BJ (cell line): Measurements from ENCODE around the gene MESP2. TPM values are rescaled to one million over a fixed set of nuclear protein-coding genes. Genes with fewer than 3 reads are reported as not detected.

ENCODE experiments used
- CTCF ChIA-PET: fragments of 350-600 bp; formaldehyde crosslinking; extraction: SDS; loops from one replicate; lab custom pipeline; 2021; ENCODE audit warnings: antibody characterized with exemption, inconsistent platforms; lab: Yijun Ruan, JAX
- POLR2A ChIA-PET: fragments of 300-600 bp; sonication (Branson Sonifier 250); formaldehyde crosslinking; extraction: SDS; loops from one replicate; lab custom pipeline; 2021; ENCODE audit warnings: antibody characterized with exemption; lab: Charles Lee
- DNase-seq: peaks from one replicate; pipeline ENCODE4 v3.0.0-alpha.2; 2011; ENCODE audit warnings: low read depth
- H3K27me3 ChIP-seq: 2 replicates; pipeline ENCODE4 v1.6.0; 2011; ENCODE audit warnings: low read length; ENCODE audit not compliant: control insufficient read depth, insufficient read depth
- H3K36me3 ChIP-seq: 2 replicates; pipeline ENCODE4 v1.5.1; 2011; ENCODE audit warnings: low read length; ENCODE audit not compliant: control insufficient read depth, insufficient read depth
- H3K4me3 ChIP-seq: 2 replicates; pipeline ENCODE4 v1.5.1; 2011; ENCODE audit warnings: low read depth, mild to moderate bottlenecking, control low read depth, low read length
- polyA plus RNA-seq: library from polyadenylated mRNA; depleted of rRNA; stranded (reverse); fragments of >200 nt; gene quantifications from 2 replicates; pipeline ENCODE4 v1.2.3, GENCODE V29; 2011
- TF ChIP-seq, protein P1 (sequence below): IDR thresholded peaks from 2 replicates; pipeline ENCODE4 v1.5.1; 2011; ENCODE audit warnings: low read depth, mild to moderate bottlenecking, control low read depth, inconsistent platforms, low read length, moderate library complexity; ENCODE audit not compliant: insufficient read depth

MESP2 gene
- polyA plus RNA-seq, 1 experiment = 0.39 TPM

DNA sequence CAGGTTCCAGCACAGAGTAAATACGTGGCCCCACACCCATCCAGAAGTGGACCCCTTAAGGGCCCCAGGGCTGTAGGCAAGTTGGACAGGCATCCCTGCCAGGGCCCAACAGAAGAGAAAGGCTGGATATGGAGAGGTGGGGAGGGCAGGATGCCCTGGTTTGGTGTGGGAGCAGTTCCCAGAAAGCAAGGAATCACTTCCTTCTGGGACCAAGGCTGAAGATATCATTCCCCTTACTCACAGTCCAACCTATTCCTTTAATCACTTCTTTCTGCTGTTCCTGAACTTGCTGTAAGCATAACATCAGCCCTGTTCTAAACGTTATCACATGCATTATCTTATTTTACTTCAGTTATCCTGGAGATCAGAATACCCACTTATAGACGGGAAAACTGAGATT lies 6.1 kb upstream of the MESP2 start:
- no peaks in the 10 kb centered on the region for H3K27me3 ChIP-seq
- no peaks in the 10 kb centered on the region for H3K36me3 ChIP-seq
- no peak overlapping the region for H3K4me3 ChIP-seq
- ChIA-PET POLR2A (no interaction called here), CTCF (interaction anchor here (1.4 to 8.6 kb wide), 3 partner anchors 10 to 119 kb away, joined by 6 to 50 read pairs (median 19); no protein-coding TSS in a partner anchor)
- TF ChIP-seq, protein P1, sequence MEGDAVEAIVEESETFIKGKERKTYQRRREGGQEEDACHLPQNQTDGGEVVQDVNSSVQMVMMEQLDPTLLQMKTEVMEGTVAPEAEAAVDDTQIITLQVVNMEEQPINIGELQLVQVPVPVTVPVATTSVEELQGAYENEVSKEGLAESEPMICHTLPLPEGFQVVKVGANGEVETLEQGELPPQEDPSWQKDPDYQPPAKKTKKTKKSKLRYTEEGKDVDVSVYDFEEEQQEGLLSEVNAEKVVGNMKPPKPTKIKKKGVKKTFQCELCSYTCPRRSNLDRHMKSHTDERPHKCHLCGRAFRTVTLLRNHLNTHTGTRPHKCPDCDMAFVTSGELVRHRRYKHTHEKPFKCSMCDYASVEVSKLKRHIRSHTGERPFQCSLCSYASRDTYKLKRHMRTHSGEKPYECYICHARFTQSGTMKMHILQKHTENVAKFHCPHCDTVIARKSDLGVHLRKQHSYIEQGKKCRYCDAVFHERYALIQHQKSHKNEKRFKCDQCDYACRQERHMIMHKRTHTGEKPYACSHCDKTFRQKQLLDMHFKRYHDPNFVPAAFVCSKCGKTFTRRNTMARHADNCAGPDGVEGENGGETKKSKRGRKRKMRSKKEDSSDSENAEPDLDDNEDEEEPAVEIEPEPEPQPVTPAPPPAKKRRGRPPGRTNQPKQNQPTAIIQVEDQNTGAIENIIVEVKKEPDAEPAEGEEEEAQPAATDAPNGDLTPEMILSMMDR = no peak
- no peak for DNase-seq

DNA sequence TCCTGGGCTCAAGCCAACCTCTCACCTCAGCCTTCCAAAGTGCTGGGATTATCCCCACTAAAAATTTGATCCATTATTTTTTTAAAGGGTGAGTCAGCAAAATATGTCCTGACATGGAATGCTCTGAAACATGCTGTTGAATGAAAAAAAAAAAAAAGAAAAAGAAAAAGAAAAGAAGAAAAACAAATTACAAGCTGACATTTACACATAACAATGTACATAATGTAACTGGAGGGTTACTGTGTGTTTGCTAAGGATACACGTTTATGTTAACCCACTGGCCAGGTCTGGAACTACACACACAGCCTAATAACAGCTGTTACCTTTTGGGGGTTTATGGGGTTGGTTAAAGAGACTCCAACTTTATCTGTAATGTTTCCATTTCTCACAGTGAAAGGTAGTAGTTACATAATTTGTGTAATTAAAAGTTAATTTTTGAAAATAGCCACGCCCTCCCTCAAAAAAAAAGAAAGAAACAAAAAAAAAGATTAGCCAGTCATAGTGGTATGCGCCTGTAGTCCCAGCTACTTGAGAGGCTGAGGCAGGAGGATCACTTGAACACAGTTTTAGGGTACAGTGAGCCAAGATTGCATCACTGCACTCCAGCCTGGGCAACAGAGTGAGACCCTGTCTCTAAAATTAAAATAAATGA lies 3.1 kb upstream of the MESP2 start:
- TF ChIP-seq, protein P1 = peak; percentile 33; the same call in 1 of the 2 replicates
- H3K27me3 ChIP-seq = no peaks in the 10 kb centered on the region
- ChIA-PET CTCF (interaction anchor here (0.9 to 8.6 kb wide), 7 partner anchors 9 to 121 kb away, joined by 3 to 50 read pairs (median 4); partner anchors contain the start of gene AP3S2), POLR2A (interaction anchor here (0.7 kb wide), 1 partner anchor 52 kb away, joined by 4 read pairs; no protein-coding TSS in a partner anchor)
- H3K4me3 ChIP-seq = no peak overlapping the region
- DNase-seq = no peak
- no peaks in the 10 kb centered on the region for H3K36me3 ChIP-seq

DNA sequence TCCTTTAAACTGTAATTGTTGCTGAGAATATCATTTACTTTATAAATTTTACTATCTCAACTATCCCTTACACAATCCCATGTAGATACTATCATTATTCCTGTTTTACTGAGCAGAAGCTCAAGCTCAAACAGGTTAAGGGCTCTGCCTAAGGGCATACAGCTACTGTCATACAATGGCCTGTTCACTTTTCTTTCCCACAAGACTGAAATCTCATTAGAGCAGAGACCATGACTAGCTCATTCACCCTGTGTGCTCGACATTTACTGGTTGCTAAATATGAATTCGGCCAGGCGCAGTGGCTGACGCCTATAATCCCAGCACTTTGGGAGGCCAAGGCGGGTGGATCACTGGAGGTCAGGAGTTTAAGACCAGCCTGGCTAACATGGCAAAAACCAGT lies 1.6 kb upstream of the MESP2 start:
- Histone ChIP-seq H3K27me3 (no peaks in the 10 kb centered on the region), H3K36me3 (no peaks in the 10 kb centered on the region), H3K4me3 (no peak overlapping the region)
- DNase-seq = no peak
- POLR2A ChIA-PET = no interaction called here
- CTCF ChIA-PET = interaction anchor here (0.7 to 8.6 kb wide), 3 partner anchors 9 to 103 kb away, joined by 6 to 50 read pairs (median 9); no protein-coding TSS in a partner anchor
- TF ChIP-seq, protein P1 = no peak

DNA sequence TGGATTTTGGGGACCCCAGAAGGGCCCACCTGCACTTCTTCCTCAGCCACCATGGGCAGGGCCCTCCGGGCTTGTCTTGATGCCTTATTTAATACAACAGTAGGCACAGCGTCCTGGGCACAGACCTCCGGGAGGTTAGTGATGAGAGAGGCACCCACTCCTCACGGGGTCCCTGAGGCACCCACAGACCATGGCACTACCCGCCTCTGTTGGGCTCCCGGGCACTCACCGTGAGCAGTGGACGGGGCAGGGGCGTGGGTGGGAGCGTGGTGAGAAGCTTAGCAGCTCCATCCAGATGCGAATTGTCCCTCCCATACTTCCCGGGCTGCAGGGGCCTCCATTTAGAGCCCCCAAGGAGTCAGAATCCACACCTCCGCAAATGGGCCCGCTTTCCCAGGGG lies 317 bp upstream of the MESP2 start:
- CTCF ChIA-PET = interaction anchor here (1.0 to 8.6 kb wide), 5 partner anchors 15 to 112 kb away, joined by 3 to 50 read pairs (median 5); no protein-coding TSS in a partner anchor
- H3K36me3 ChIP-seq = no peaks in the 10 kb centered on the region
- no peak for DNase-seq
- POLR2A ChIA-PET = no interaction called here
- H3K27me3 ChIP-seq = no peaks in the 10 kb centered on the region
- TF ChIP-seq, protein P1 = no peak
- H3K4me3 ChIP-seq = peak overlapping the region; percentile 40

DNA sequence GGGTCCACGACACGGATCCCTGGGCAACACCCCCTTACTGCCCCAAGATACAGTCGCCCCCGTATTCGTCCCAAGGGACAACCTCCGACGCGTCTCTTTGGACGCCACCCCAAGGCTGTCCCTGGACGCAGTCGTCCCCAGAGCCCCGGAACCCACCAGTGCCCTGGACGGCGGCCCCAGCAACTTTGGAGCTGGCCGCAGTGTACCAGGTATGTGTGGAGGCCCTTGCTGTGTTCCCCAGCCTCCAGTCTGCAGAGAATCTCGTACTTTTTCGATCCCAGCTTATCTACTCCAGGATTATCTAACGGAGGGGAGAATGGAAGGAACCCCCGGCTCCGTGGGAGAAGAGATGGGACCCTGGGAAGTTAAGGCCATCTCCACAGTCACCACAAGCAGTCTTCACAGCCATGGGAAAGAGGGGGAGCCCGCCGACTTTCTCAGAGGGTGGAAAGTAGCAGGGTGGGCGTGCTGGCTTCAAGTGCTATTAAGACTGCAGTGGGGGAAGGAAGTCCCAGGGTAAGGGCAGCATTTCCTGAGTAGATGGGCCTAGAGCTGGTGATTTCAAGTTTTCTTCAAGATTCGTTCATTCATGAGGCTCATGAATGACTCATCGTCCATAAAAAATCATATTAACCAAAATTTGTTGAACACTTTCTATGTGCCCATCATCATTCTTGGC lies 1.1 kb downstream of the MESP2 start:
- no peak overlapping the region for H3K4me3 ChIP-seq
- H3K36me3 ChIP-seq = no peaks in the 10 kb centered on the region
- H3K27me3 ChIP-seq = no peaks in the 10 kb centered on the region
- ChIA-PET CTCF (interaction anchor here (1.1 kb wide), 1 partner anchor 38 kb away, joined by 3 read pairs; no protein-coding TSS in a partner anchor), POLR2A (no interaction called here)
- DNase-seq = no peak
- TF ChIP-seq, protein P1 = no peak
